ENCODE results near the gene SLC66A1. TPM values are rescaled to one million over a fixed set of nuclear protein-coding genes. Genes with fewer than 3 reads are reported as not detected.
"Not testable (repeated sequence)": the region's sequence is repeated elsewhere in the genome, so short reads cannot be mapped to it uniquely, and the experiment has no call there.

SLC66A1 gene
- total and polyA plus RNA-seq, 2 experiments from 2014 or later, result 21.1 to 24.0 TPM

GRCh38 chr1:19287436-19288185, 24.5 kb upstream of the SLC66A1 start:
- no peak for DNase-seq (ENCODE audit: low read depth in 1 of 2, low spot score in 1 of 2)
- Histone ChIP-seq H3K9me3 (ENCODE audit: low read depth) (no peaks in the 10 kb centered on the region), H3K36me3 (no peaks in the 10 kb centered on the region), H3K27me3 (peaks cover 19% of the 10 kb centered on the region), H3K4me3 (no peak overlapping the region), H3K4me1 (ENCODE audit: low read depth) (no peaks in the 10 kb centered on the region), H3K27ac (no peak overlapping the region)
- TF ChIP-seq CTCF (IDR thresholded peaks at IDR 0.05; ENCODE audit: low read depth, low read length), result no peak

DNA sequence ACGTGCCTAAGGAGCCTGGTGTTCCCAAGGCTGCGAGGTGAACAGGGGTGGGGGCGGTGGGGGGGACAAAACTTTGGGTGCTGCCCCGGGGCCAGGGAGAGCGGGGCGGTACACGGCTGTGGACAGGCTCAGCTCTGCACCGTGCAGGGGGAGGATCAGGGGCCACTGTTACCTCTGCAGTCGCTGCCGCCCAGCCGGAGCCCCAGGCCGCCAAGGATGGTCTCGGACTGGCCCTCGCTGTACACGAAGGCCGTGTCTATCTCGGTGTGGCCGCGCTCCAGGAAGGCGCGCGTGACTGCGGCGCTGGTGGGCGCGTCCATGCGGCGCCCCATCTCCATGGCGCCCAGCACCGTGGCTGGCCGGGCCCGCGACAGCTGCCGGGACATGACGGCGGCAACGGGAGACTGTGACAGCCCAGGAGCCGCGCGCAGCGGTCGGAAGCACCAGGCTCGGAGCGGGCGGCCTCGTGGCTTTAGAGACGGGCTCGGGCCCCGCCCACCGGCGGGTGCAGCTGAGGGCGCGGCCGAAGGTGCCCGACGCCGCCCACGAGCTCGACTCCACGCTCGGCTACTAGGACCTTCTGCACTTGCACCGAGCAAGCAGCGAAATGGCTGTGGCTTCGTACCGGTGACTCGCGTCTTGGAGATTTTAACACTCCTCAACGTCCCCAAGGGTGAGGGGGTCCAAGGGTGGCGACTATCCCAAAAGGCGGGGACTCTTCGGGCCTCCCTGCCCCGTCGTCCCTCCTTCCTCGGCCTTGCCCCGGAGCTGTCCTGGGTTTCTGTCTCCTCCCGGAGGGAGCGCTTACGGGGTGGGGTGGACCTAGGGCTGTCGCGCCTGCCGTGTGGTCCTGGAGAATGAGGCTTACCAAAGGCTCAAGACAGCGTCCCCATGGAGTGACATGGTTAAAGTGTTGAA, 23.5 kb upstream of the SLC66A1 start, which contains the start of gene AKR7A3:
TSS of gene AKR7A3 (minus strand) at position 447 of the 918 bp plus-strand sequence. CDS start at position 386, 61 bp downstream.
- peak; percentile 34 to 42 for DNase-seq (ENCODE audit: low read depth in 1 of 2, low spot score in 1 of 2)
- H3K36me3 ChIP-seq; H3K9me3 ChIP-seq (ENCODE audit: low read depth); H3K4me3 ChIP-seq; H3K27ac ChIP-seq; H3K4me1 ChIP-seq (ENCODE audit: low read depth): not testable (repeated sequence)
- H3K27me3 ChIP-seq, result peaks cover 19% of the 10 kb centered on the region

DNA sequence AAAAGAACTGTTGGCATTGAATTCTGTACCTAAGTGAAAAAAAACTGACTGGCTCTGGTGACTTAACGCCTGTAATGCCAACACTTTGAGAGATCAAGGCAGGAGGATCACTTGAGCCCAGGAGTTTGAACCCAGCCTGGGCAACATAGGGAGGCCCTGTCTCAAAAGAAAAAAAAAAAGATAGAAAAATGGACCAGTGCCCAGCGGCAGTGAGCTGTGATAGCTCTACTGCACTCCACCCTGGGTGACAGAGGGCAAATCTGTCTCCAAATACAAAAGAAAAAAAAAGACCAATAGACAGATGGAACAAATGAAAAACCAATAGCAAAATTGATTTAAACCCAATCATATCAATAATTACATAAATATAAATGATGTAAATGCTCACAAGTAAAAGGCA, 22.9 kb upstream of the SLC66A1 start:
- H3K27ac ChIP-seq, result no peak overlapping the region
- no peaks in the 10 kb centered on the region for H3K4me1 ChIP-seq (ENCODE audit: low read depth)
- H3K4me3 ChIP-seq, result no peak overlapping the region
- H3K36me3 ChIP-seq, result no peaks in the 10 kb centered on the region
- no peak for TF ChIP-seq CTCF (IDR thresholded peaks at IDR 0.05; ENCODE audit: low read depth, low read length)
- peaks cover 19% of the 10 kb centered on the region for H3K27me3 ChIP-seq
- DNase-seq (ENCODE audit: low read depth in 1 of 2, low spot score in 1 of 2), result no peak
- H3K9me3 ChIP-seq (ENCODE audit: low read depth), result no peaks in the 10 kb centered on the region

DNA sequence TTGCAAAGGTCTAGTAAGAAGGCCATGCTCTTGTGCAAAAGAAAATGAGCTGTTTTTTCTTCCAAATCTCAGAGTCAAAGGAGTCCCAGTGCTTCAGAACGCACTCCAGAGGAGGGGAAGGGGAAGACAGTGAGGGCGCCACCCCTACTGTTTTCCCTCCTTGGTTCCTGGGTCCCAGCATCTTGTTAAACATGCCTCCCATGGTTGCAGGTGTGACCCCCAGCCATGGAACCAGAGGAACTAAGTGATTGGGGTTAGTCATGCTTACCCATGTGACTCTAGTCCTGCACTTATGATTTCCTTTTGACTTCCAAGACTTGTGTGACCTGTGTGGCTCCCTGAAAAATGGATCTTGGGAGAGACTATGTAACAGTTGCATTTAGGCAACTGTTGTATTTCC, 17.5 kb upstream of the SLC66A1 start:
- no peak overlapping the region for H3K27ac ChIP-seq
- no peaks in the 10 kb centered on the region for H3K4me1 ChIP-seq (ENCODE audit: low read depth)
- no peaks in the 10 kb centered on the region for H3K36me3 ChIP-seq
- H3K9me3 ChIP-seq (ENCODE audit: low read depth), result no peaks in the 10 kb centered on the region
- no peak for DNase-seq (ENCODE audit: low read depth in 1 of 2, low spot score in 1 of 2)
- H3K4me3 ChIP-seq, result no peak overlapping the region
- H3K27me3 ChIP-seq, result peaks cover 4% of the 10 kb centered on the region
- no peak for TF ChIP-seq CTCF (IDR thresholded peaks at IDR 0.05; ENCODE audit: low read depth, low read length)

DNA sequence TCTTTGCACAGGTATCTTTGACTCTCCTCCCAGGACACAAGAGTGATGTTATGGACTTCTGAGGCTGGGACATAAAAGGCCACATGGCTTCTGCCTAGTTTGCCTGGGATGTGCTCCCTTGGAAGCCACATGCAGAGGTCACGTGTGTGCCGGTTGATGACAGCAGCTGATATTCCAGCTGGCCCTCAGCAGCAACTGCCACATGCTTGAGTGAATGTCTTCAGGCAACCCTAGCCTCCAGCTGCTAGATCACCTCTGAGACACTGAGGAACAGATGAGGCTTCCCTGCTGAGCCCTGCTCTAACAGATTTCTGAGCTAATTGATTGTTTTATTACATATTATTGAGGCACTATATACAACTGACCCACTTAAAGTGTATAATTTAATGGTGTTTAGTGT, 11.9 kb upstream of the SLC66A1 start:
- Histone ChIP-seq H3K27me3 (no peaks in the 10 kb centered on the region), H3K4me1 (ENCODE audit: low read depth) (no peaks in the 10 kb centered on the region), H3K36me3 (peaks cover 13% of the 10 kb centered on the region), H3K4me3 (no peak overlapping the region), H3K27ac (no peak overlapping the region), H3K9me3 (ENCODE audit: low read depth) (no peaks in the 10 kb centered on the region)
- no peak for DNase-seq (ENCODE audit: low read depth in 1 of 2, low spot score in 1 of 2)
- TF ChIP-seq CTCF (IDR thresholded peaks at IDR 0.05; ENCODE audit: low read depth, low read length), result no peak

GRCh38 chr1:19304081-19304480, 8.0 kb upstream of the SLC66A1 start:
- peaks cover 20% of the 10 kb centered on the region for H3K36me3 ChIP-seq
- H3K4me1 ChIP-seq (ENCODE audit: low read depth); H3K27me3 ChIP-seq; DNase-seq (ENCODE audit: low read depth in 1 of 2, low spot score in 1 of 2); H3K9me3 ChIP-seq (ENCODE audit: low read depth); H3K27ac ChIP-seq; H3K4me3 ChIP-seq: not testable (repeated sequence)
